HT1080 (cell line): ENCODE data around the gene KIF14. TPM values are rescaled to one million over a fixed set of nuclear protein-coding genes. Genes with fewer than 3 reads are reported as not detected.
"Not testable (repeated sequence)": the region's sequence is repeated elsewhere in the genome, so short reads cannot be mapped to it uniquely, and the experiment has no call there.

Experiments
- DNase-seq: peaks from one replicate; pipeline ENCODE4 v3.0.0-alpha.2; 2015; ENCODE audit warnings: low read depth
- total RNA-seq: library from RNA; depleted of rRNA; stranded (reverse); fragments of >200 nt; shearing (Covaris generic); gene quantifications from 2 replicates; pipeline ENCODE4 v1.2.3, GENCODE V29; 2014

KIF14 gene
- total RNA-seq, 1 experiment from 2014 or later: 17.3 TPM

DNA sequence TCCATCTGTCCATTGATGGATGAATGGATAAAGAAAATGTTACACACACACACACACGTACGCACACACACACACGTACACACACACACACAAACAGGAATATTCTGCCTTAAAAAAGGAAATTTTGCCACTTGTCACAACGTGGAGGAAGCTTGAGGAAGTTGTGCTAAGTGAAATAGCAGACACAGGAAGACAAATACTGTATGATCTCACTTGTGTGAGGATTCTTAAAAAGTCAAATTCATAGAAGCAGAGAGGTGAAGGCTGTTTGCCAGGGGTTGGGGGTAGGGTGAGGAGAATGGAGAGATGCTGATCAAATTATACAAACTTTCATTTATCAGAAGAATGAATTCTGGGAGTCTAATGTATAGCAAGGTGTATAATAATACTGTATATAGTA, 73.2 kb downstream of the KIF14 start:
- DNase-seq: no peak

DNA sequence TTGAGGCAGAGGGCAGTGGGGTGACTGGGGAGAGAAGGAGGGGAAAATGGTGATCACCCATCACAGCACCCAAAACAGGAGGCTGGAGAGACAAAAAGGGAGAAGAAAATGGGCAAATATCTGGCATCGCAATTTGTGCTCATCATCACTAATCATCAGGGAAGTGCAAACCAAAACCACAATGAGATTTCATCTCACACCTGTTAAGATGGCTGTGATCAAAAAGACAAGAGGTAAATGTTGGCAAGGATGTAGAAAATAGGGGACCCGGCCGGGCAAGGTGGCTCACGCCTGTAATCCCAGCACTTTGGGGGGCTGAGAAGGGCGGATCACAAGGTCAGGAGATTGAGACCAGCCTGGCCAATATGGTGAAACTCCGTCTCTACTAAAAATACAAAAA, 74.0 kb downstream of the KIF14 start:
- DNase-seq: no peak

DNA sequence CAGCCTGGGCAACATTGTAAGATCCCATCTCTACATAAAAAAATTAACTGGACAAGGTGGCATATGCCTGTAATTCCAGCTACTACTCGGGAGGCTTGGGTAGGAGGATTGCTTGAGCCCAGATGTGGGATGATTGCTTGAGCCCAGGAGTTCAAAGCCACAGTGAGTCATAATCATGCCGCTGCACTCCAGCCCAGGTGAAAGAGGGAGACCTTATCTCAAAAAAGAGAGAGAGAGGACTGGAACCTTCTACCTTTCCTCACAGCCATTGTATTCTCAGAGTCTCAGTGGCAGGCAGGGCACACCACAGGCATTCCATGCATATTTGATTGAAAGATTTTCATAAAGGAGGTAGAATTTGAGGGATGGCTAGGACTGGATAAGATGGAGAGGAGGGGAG, 78.4 kb downstream of the KIF14 start:
- no peak for DNase-seq

DNA sequence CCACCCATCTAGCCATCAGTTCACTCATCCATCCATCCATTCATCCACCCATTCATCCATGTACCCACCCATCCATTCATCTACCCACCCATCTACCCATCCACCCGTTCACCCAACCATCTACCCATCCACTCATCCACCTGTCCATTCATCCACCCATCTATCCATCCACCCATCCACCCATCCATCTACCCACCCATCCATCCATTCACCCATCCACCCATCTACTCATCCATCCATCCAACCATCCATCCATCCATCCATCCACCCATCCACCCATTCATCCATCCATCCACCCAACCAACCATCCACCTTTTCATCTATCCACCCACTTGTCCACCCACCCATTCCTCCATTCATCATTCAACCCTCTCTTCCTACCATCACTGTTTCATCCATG, 80.3 kb downstream of the KIF14 start:
- DNase-seq: no peak

DNA sequence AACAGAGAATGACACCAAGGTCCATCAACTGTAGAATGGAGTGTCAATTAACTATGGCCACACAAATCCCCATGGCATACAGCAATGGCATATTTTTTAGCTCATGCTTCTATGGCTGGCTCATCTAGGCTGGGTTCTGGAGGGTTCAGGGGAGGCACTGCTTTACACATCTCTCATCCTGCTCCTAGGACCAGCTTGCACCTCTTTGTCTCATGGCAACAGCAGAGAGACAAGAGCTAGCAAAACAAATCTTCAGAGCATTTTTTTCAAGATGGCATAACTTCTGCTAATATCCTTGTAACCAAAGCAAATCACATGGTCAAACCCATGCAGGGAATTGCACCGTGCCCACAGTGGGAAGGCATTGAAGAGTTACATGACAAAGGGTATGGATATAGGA, 82.4 kb downstream of the KIF14 start:
- DNase-seq: no peak

DNA sequence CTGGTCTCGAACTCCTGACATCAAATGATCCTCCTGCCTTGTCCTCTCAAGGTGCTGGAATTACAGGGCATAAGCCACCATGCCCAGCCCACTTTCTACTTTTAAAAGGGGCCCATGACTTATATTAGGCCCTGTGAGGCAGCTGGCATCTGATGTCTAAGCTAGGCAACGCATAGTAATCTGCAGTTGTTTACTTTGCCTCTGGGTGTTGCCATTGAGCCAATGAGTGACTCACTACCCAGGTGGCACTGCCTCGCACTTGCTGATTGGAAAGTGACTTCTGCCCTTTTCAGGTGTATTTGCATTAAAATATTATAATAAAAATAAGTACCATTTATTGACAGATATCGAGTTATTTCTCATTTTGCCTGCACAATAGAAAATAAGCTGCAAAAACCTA, 84.9 kb downstream of the KIF14 start:
- peak; percentile 50 for DNase-seq

DNA sequence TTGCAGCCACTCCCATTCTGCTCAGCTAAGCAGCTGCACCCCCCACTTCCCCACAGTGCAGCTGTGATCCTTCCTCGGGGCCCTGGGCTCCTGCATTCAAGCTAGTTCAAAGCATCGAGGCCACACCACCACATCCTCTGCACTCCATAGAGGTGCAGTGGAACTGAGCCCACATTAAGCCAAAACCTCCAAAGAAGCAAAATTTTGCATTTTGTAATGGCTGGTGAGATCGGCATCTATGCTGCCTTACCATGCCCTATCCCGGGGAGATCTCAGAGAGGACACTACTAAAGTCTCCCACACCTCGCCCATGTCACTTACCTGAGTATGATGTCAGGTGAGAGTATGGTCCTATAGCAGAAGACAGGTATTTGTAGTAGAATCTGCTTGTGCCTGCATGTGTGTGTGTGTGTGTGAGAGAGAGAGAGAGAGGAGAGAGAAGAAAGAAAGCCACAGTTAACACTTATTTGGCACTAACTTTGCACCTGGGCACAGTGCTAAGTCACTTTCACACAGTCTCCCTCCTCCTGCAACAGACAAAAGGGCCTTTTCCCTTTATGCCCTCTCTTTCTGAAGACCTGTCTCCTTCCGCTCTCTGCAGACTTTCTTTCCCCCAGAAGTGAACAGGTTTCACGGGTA, 89.8 kb downstream of the KIF14 start:
- DNase-seq: no peak

DNA sequence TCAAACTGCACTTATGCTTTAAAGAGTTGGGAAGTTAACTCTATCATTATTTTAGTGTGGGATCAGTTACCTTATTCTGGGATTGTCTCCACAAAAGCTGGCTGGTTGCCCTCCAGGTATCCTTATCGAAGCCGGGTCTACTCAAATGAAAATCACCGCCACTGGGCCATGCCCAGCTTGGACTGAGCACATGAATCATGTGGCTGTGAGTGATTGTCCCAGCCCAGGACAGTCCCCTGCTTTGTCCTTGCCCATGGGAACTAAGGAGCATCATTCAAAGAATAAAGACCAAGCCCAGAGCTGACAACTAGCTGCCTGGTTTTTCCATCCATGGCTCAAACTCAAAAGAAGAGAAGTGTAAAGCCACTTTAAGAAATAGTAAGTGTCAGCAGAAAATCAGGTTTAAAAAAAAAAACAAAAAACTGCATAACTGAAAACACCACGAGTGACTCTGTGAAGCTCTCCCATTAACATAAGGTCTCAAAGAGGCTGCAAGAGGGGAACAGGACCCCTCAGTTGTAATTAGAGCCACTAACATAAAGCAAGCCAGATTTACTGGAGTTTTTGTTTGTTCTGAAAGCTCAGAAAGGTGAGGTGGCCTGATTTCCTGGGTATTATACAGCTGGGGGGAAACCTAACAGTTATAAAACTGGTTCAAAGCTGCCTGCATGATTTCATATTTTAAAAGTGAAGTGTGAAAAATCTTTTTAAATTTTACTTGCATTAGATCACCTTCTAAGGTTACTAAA, 91.5 kb downstream of the KIF14 start:
- no peak for DNase-seq

DNA sequence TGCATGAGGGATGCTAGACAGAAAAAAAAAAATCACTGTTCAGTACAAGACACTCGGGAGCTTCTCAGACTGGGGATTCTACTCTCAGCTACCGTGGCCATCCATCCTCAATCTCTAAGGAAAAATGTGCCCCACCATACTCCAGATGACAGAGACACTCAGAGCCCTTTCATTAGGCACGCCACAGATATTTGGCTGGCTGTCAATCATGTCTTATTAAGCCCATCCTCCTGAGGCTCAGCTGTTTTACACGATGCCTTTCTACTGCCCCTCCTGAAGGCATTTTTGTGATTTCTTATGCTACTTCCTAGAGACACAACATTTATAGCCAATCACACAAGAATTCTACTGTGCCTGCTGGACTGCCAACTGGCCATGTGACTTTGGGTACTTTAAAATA, 92.9 kb downstream of the KIF14 start:
- no peak for DNase-seq

DNA sequence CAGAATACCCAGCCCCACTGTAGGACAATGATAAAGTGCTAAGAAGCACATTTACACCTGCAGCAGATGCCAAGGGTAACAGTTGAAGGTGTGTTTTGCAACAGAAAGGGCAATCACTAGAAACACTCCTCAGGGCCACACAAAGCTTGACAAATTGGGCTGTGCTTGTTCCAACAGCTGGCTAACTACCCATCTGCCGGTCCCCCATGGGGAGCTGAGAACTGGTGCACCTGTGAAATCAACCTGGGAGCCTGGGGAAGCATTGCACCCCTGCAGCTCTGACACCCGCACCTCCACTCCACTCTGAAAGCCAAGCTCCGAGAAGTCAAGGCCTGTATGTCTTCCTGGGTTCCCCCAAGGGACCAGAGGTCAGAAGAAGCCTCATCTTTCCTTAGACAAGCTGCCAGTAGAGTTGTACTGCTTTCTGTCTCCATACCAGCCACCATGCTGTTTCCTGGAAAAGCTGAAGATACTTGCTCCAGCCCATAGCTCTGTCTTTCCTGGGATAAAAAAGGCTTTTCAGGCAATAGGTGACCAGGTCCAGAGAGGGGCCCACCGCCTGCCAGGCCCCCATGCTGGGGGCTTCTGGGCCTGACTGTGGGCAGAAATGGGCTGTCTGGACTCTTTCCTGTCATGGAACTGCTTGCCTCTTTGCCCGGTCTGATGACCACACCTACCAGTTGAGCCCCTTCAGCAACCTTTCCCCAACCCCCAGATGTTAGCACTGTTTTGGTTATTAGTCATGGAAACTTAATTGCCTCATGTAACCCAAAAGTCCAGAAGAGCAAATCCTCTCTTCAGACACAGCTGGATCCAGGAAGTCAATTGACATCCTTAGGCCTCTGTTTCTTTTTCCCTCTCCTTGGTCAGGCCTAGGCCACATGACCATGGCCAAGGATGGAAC, 93.6 kb downstream of the KIF14 start:
- DNase-seq: peak; percentile 32

DNA sequence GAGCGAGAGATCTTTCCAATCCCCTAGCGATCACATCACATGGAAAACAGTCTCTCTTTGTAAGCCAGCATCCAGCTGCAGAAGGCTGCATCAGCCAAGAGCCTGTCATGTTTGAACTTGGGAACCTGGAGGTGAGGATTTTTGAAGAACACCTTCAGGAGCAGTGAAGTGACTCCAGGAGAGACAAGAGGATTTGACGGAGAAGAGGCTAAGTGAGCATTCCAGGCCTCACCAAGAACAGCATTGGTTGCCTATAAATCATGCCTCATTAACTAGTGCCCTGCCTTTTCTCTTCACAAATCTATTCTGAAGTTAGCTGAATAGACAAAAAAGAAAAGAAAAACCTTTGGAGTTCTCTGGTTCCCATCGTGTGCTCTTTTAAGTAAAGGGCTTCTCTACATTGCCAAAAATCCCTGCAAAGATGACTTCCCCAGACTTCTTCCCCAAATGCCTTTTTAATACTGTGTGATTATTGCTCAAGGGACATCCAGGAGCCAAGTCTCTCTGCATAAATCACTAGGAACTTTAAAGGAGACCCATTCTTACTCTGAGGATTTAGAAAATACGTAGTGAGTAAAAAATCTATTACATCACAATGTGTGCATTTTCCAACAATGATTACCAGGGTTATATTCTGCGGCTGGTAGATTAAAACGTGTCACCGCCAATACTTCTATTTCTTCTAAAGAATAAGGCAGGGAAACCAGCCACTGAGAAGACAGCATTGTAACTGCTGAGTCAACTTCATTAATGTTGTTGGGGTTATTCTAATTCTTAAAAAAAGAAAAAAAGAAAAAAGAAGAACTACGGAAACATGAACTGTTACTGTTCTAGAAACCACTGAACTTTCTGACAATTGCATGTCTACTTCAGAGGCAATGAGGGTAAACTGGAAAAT, 95.2 kb downstream of the KIF14 start:
- DNase-seq: no peak

DNA sequence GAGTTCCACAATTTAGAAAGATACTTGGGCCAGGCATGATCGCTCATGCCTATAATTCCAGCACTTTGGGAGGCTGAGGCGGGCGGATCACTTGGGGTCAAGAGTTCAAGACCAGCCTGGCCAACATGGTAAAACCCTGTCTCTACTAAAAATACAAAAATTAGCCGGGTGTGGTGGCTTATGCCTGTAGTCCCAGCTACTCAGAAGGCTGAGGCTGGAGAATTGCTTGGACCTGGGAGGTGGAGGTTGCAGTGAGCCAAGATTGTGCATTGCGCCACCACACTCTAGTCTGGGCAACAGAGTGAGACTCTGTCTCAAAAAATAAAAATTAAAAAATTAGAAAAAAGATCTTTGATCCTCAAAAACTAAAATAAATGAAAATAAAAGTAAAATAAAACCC, 96.0 kb downstream of the KIF14 start:
- DNase-seq: not testable (repeated sequence)

DNA sequence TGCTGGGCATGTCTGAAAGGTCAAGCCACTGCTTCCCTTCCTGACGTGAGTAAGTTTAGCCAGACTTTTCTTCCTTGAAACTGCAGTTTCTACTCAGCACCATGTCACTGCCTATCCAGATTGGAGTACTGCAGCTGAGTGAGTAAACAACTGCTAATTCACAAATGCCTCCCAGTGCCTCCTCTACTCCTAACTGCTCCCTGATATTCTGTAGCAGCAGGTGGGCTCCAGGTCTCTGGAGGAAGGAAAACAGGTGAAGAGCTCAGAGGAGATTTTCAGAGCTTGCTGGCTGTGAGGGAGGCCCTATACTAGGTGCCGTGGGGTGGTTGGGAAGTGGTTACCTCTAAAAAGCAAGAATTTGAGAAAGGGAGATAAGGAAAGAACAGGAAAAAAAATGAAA, 96.5 kb downstream of the KIF14 start:
- DNase-seq: no peak

DNA sequence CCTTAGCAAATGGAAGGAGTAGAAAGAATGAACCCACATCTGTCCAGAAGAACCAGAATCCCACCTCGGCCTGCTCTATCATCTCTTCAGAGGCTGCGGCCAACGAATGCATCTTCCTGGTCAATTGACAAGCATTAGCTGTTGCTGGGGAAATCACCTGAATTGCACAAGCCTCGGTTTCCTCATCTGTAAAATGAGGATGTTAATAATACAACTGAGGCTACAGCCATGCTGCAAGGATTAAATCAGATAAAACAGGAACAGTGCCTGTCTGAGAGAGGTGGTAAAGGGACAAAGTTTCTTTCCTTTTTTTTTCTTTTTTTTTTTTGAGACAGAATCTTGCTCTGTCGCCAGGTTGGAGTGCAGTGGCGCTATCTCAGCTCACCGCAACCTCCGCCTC, 99.8 kb downstream of the KIF14 start:
- DNase-seq: no peak

DNA sequence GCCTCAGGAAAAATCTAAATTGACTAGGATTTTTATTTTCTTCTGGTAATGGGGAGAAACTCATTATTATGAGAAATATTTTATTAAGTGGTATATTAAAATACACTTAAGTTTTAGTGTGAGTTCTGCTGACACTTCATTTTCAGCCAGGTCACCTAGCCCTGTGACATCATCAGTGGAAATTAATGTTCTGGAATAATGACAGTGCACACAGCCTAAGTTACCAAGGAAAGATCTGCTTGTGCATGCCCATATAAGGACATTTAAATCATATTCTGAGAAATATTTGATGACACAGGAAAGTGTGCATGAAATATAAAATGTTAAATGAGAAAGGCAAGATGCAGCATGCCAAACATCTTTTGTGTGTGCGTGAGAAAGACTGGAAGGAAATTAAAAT, 102.0 kb downstream of the KIF14 start:
- no peak for DNase-seq

DNA sequence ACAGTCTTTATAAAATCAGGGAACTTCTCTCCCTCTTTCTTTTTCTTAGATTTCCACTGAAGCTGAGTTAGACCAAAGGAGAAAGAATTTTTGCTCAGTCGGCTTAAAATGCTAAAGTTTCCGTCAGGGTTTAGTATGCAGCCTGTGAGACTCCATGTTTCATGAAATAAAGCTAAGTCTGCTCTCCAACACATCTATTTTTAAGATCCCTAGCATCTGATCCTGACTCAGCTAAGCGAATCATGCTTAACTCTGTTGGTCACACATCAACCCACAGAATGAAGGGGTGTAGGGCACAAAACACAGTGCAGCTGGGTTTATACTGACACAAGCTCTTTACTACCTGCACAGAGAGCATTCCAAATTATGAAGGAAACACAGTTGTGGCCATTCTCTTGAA, 108.4 kb downstream of the KIF14 start:
- DNase-seq: peak; percentile 83

DNA sequence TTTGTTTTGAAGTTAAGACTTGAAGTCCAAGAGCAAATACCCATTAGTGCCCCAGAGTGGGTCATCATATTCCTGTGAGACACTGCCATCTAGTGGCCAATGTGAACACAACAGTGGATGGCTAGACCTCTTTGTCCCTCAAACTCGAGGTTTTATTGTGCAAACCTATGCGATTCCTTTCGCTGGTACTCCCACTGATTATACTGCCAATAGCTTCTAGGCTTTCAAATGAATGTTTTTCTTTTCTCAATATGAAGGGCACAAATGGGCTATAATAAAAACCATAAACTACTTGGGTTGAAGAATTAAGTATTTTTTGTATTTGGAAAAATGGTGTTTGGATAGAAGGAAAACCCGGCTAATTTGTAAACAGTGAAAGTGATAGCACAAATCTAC, 110.3 kb downstream of the KIF14 start:
- peak; percentile 69 for DNase-seq

DNA sequence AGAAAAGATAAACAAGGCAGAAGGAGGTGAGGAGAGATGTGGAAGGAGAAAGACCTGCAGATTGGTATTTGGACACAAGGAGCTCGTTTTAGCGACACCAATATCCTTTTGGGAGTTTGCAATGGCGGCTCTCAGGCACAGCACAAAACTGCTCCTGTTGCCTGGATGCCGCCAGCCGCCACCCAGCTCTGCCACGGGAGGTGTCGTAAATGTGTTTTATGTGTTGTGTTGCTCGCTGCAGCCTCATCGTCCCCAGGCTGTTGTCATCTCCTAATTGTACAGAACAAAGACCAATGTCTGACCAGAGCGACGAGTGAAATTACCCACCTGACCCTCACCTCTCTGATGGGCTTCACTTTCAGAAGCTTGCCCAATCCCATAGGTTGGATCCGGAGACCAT, 114.1 kb downstream of the KIF14 start:
- no peak for DNase-seq

DNA sequence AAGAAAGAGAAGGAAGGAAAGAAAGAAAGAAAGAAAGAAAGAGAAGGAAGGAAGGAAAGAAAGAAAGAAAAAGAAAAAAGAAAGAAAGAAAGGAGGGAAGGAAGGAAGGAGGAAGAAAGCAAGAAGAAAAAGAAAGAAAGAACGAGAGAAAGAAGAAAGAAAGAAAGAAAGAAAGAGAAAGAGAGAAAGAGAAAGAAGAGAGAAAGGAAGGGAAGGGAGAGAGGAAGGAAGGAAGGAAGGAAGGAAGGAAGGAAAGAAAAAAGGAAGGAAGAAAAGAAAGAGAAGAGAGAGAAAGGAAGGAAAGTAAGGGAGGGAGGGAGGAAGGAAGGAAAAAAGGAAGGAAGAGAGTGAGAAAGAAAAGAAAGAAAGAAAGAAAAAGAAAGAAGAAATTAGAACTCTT, 115.3 kb downstream of the KIF14 start:
- DNase-seq: no peak
